NB4 (cell line): ENCODE measurements around the gene SMIM31.

Experiments used
- CTCF ChIP-seq: IDR thresholded peaks from one replicate; pipeline ENCODE4 v1.5.1; 2012; ENCODE audit warnings: low read depth, low read length
- MYC ChIP-seq: IDR thresholded peaks from 2 replicates; pipeline ENCODE4 v1.6.1; 2011; ENCODE audit warnings: low read depth, low read length
- POLR2A ChIP-seq: IDR thresholded peaks from 2 replicates; pipeline ENCODE4 v1.6.1; 2011; ENCODE audit warnings: mild to moderate bottlenecking; ENCODE audit not compliant: insufficient read length; ENCODE audit errors: extremely low read depth

GRCh38 chr4:164761746-164762275, 7.9 kb downstream of the SMIM31 start:
- no peak for TF ChIP-seq MYC
- TF ChIP-seq POLR2A = no peak
- TF ChIP-seq CTCF = no peak
